ENCODE results near the gene ANG.

ANG gene

GRCh38 chr14:20681348-20682126, 7.0 kb upstream of the ANG start (continued):
- TF ChIP-seq ZNF26 (tag by site-specific recombination; IDR thresholded peaks at IDR 0.05) (no peak), MZF1 (tag by site-specific recombination; IDR thresholded peaks at IDR 0.05; ENCODE audit: borderline replicate concordance) (no peak), GLIS2 (tag by site-specific recombination; IDR thresholded peaks at IDR 0.05) (no peak), ZNF140 (tag by site-specific recombination; IDR thresholded peaks at IDR 0.05) (no peak), HOXC10 (CRISPR knock-in tag; IDR thresholded peaks at IDR 0.05) (no peak), ZNF558 (tag by site-specific recombination; IDR thresholded peaks at IDR 0.05) (peak; percentile 46; the same call in 1 of the 2 replicates), KLF10 (tag by site-specific recombination; IDR thresholded peaks at IDR 0.05) (peak; percentile 76), ZNF391 (tag by site-specific recombination; IDR thresholded peaks at IDR 0.05; ENCODE audit: borderline replicate concordance, low read depth) (no peak), ZFHX2 (tag by site-specific recombination; conservative IDR thresholded peaks at IDR 0.05) (peak; percentile 65), ZNF660 (tag by site-specific recombination; IDR thresholded peaks at IDR 0.05) (peak; percentile 85), ZNF621 (tag by site-specific recombination; IDR thresholded peaks at IDR 0.05) (no peak), ZNF529 (tag by site-specific recombination; IDR thresholded peaks at IDR 0.05; ENCODE audit: insufficient replicate concordance) (no peak), ZNF184 (tag by site-specific recombination; IDR thresholded peaks at IDR 0.05) (peak; percentile 64; the same call in 1 of the 2 replicates), ZNF280D (tag by site-specific recombination; IDR thresholded peaks at IDR 0.05) (no peak), ZNF704 (tag by site-specific recombination; IDR thresholded peaks at IDR 0.05) (no peak), OVOL3 (tag by site-specific recombination; IDR thresholded peaks at IDR 0.05) (no peak), ZNF19 (tag by site-specific recombination; IDR thresholded peaks at IDR 0.05; ENCODE audit: low read depth) (no peak), ZNF514 (tag by site-specific recombination; IDR thresholded peaks at IDR 0.05) (no peak), YY1 (tag by site-specific recombination; IDR thresholded peaks at IDR 0.05) (peak; percentile 52; the same call in 1 of the 2 replicates), TCF7L2 (IDR thresholded peaks at IDR 0.05; ENCODE audit: borderline replicate concordance, low read depth, low read length) (no peak), WT1 (tag by site-specific recombination; IDR thresholded peaks at IDR 0.05) (no peak; the same call in 1 of the 2 replicates), ZNF138 (tag by site-specific recombination; IDR thresholded peaks at IDR 0.05; ENCODE audit: borderline replicate concordance) (no peak), REST (tag by site-specific recombination; IDR thresholded peaks at IDR 0.05) (no peak), ZNF311 (tag by site-specific recombination; IDR thresholded peaks at IDR 0.05; ENCODE audit: borderline replicate concordance) (no peak), ZBTB1 (tag by site-specific recombination; IDR thresholded peaks at IDR 0.05) (no peak), ZNF221 (tag by site-specific recombination; IDR thresholded peaks at IDR 0.05; ENCODE audit: borderline replicate concordance) (no peak), ZBTB26 (tag by site-specific recombination; optimal IDR thresholded peaks at IDR 0.05) (peak; percentile 10), SP3 (tag by site-specific recombination; IDR thresholded peaks at IDR 0.05) (0 out of 2 replicates have a peak, but pooled peaks have one; percentile 34)
